ENCODE results near the gene ZNF48.
A peak's percentile ranks its signal among the peaks of the same experiment; 100 is the strongest.
"Not testable (repeated sequence)": the region's sequence is repeated elsewhere in the genome, so short reads cannot be mapped to it uniquely, and the experiment has no call there.

ZNF48 gene

GRCh38 chr16:30395992-30396585 is 869 bp downstream of the ZNF48 start:
- TF ChIP-seq CTCF (IDR thresholded peaks at IDR 0.05): no peak
- Histone ChIP-seq H3K27me3 (peaks cover 36% of the 10 kb centered on the region), H3K36me3 (no peaks in the 10 kb centered on the region), H3K4me3 (ENCODE audit: low read depth in 1 of 2, low read length in 1 of 2) (peak overlapping the region; percentile 63 to 70), H3K9me3 (no peaks in the 10 kb centered on the region), H3K4me1 (ENCODE audit: control insufficient read depth in 1 of 2, insufficient read depth in 1 of 2, low read depth in 1 of 2, low read length in 1 of 2) (peaks cover 26 to 55% of the 10 kb centered on the region in 2 experiments), H3K27ac (peak overlapping the region; percentile 41)

GRCh38 chr16:30396627-30397026 is 1.4 kb downstream of the ZNF48 start:
- H3K27ac ChIP-seq; H3K4me3 ChIP-seq (ENCODE audit: low read depth in 1 of 2, low read length in 1 of 2); H3K9me3 ChIP-seq; H3K36me3 ChIP-seq: not testable (repeated sequence)
- peaks cover 26 to 55% of the 10 kb centered on the region in 2 experiments for H3K4me1 ChIP-seq (ENCODE audit: control insufficient read depth in 1 of 2, insufficient read depth in 1 of 2, low read depth in 1 of 2, low read length in 1 of 2)
- H3K27me3 ChIP-seq: peaks cover 36% of the 10 kb centered on the region

DNA sequence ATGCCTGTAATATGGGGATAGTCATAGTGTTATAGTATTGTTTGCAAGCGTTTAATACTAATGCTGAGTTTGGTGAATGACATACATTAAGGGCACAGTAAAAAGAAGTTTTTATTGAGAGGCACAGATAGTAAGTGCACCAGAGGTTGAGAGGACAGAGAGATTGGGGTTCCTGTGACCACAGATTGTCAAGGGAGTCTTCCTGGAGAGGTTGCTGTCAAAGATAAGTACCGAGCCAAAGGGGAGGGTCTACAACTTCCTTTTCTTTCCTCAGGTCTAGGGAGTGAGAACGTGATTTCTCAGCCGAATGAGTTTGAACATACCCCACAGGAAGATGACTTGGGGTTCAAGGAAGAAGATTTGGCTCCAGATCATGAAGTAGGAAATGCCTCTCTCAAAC is 1.8 kb downstream of the ZNF48 start:
- no peak overlapping the region for H3K27ac ChIP-seq
- peaks cover 26 to 55% of the 10 kb centered on the region in 2 experiments for H3K4me1 ChIP-seq (ENCODE audit: control insufficient read depth in 1 of 2, insufficient read depth in 1 of 2, low read depth in 1 of 2, low read length in 1 of 2)
- no peak for TF ChIP-seq CTCF (IDR thresholded peaks at IDR 0.05)
- H3K27me3 ChIP-seq: peaks cover 36% of the 10 kb centered on the region
- no peak overlapping the region for H3K4me3 ChIP-seq (ENCODE audit: low read depth in 1 of 2, low read length in 1 of 2)
- no peaks in the 10 kb centered on the region for H3K9me3 ChIP-seq
- H3K36me3 ChIP-seq: no peaks in the 10 kb centered on the region

DNA sequence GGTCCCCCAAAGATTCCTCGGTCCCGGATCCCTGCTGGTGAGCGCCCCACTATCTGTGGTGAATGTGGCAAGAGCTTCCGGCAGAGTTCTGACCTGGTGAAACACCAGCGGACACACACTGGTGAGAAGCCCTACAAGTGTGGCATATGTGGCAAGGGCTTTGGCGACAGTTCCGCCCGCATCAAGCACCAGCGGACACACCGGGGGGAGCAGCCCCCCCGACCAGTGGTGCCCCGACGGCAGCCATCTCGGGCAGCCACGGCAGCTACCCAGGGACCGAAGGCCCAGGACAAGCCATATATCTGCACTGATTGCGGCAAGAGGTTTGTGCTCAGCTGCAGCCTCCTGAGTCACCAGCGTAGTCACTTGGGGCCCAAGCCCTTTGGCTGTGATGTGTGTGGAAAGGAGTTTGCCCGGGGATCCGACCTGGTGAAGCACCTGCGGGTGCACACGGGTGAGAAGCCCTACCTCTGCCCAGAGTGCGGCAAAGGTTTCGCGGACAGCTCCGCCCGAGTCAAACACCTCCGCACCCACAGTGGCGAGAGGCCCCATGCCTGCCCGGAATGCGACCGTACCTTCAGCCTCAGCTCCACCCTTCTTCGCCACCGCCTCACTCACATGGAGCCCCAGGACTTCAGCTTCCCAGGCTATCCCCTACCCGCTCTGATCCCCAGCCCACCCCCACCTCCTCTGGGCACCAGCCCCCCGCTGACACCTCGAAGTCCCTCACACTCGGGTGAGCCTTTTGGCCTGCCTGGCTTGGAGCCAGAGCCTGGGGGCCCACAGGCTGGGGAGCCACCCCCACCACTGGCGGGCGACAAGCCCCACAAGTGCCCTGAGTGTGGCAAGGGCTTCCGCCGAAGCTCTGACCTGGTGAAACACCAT is 2.8 kb downstream of the ZNF48 start:
- Histone ChIP-seq H3K4me3 (ENCODE audit: low read depth in 1 of 2, low read length in 1 of 2) (no peak overlapping the region), H3K9me3 (no peaks in the 10 kb centered on the region), H3K27me3 (peaks cover 36% of the 10 kb centered on the region), H3K4me1 (ENCODE audit: control insufficient read depth in 1 of 2, insufficient read depth in 1 of 2, low read depth in 1 of 2, low read length in 1 of 2) (peaks cover 31 to 61% of the 10 kb centered on the region in 2 experiments), H3K36me3 (no peaks in the 10 kb centered on the region), H3K27ac (no peak overlapping the region)
- no peak for TF ChIP-seq CTCF (IDR thresholded peaks at IDR 0.05)

GRCh38 chr16:30398661-30399434 is 3.6 kb downstream of the ZNF48 start:
- TF ChIP-seq CTCF (IDR thresholded peaks at IDR 0.05): no peak
- Histone ChIP-seq H3K9me3 (no peaks in the 10 kb centered on the region), H3K4me1 (ENCODE audit: control insufficient read depth in 1 of 2, insufficient read depth in 1 of 2, low read depth in 1 of 2, low read length in 1 of 2) (peaks cover 35 to 69% of the 10 kb centered on the region in 2 experiments), H3K4me3 (ENCODE audit: low read depth in 1 of 2, low read length in 1 of 2) (no peak overlapping the region), H3K36me3 (no peaks in the 10 kb centered on the region), H3K27ac (no peak overlapping the region), H3K27me3 (peaks cover 36% of the 10 kb centered on the region)

Data from neutrophil (primary cell).